Liver (tissue), 3 donors: ENCODE measurements around the gene ZNF558.

Experiments used
- GABPA ChIP-seq, 2 donors: IDR thresholded peaks in 1 of 2; conservative IDR thresholded peaks in 1 of 2; 2 replicates each; pipeline ENCODE4 v1.6.1; 2016; ENCODE audit warnings: antibody characterized with exemption in 2 of 2, mild to moderate bottlenecking in 1 of 2, moderate library complexity in 1 of 2
- HNF4A ChIP-seq, 2 donors: conservative IDR thresholded peaks; 2 replicates each; pipeline ENCODE4 v1.6.1; 2016; ENCODE audit warnings: antibody characterized with exemption in 2 of 2, mild to moderate bottlenecking in 2 of 2
- JUND ChIP-seq, 2 donors: IDR thresholded peaks; 2 replicates each; pipeline ENCODE4 v1.6.1; 2016; ENCODE audit warnings: antibody characterized with exemption in 2 of 2
- RAD21 ChIP-seq, 2 donors: IDR thresholded peaks; 2 replicates each; pipeline ENCODE4 v1.6.1; 2016; ENCODE audit warnings: antibody characterized with exemption in 2 of 2, mild to moderate bottlenecking in 2 of 2
- REST ChIP-seq: IDR thresholded peaks from 2 replicates; pipeline ENCODE4 v1.6.1; 2016; ENCODE audit warnings: antibody characterized with exemption, mild to moderate bottlenecking
- RXRA ChIP-seq, 2 donors: IDR thresholded peaks; 2 replicates each; pipeline ENCODE4 v1.6.1; 2017 to 2018; ENCODE audit warnings: antibody characterized with exemption in 2 of 2, mild to moderate bottlenecking in 1 of 2
- SP1 ChIP-seq: IDR thresholded peaks from 2 replicates; pipeline ENCODE4 v1.6.1; 2018; ENCODE audit warnings: antibody characterized with exemption, mild to moderate bottlenecking
- YY1 ChIP-seq: IDR thresholded peaks from 2 replicates; pipeline ENCODE4 v1.6.1; 2016; ENCODE audit warnings: antibody characterized with exemption, mild to moderate bottlenecking
- ZBTB33 ChIP-seq: IDR thresholded peaks from 2 replicates; pipeline ENCODE4 v1.6.1; 2016; ENCODE audit warnings: antibody characterized with exemption
- TF ChIP-seq, protein P1 (sequence below): fragments of 150-350 bp; IDR thresholded peaks from 2 replicates; pipeline ENCODE4 v1.5.1; 2017; ENCODE audit warnings: improper control_type of control experiment, low read depth, low read length; ENCODE audit not compliant: missing input control
- TF ChIP-seq, protein P2 (sequence below): IDR thresholded peaks from 2 replicates; pipeline ENCODE4 v1.6.1; 2016; ENCODE audit warnings: antibody characterized with exemption
- TF ChIP-seq, protein P3 (sequence below): IDR thresholded peaks from 2 replicates; pipeline ENCODE4 v1.6.1; 2016; ENCODE audit warnings: antibody characterized with exemption
- donor health status: healthy.
- donor health status: healthy.

GRCh38 chr19:8840708-8841107, 8.6 kb upstream of the ZNF558 start:
- TF ChIP-seq, protein P1, sequence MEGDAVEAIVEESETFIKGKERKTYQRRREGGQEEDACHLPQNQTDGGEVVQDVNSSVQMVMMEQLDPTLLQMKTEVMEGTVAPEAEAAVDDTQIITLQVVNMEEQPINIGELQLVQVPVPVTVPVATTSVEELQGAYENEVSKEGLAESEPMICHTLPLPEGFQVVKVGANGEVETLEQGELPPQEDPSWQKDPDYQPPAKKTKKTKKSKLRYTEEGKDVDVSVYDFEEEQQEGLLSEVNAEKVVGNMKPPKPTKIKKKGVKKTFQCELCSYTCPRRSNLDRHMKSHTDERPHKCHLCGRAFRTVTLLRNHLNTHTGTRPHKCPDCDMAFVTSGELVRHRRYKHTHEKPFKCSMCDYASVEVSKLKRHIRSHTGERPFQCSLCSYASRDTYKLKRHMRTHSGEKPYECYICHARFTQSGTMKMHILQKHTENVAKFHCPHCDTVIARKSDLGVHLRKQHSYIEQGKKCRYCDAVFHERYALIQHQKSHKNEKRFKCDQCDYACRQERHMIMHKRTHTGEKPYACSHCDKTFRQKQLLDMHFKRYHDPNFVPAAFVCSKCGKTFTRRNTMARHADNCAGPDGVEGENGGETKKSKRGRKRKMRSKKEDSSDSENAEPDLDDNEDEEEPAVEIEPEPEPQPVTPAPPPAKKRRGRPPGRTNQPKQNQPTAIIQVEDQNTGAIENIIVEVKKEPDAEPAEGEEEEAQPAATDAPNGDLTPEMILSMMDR = no peak
- no peak for TF ChIP-seq JUND (IDR thresholded peaks at IDR 0.05)
- TF ChIP-seq HNF4A (conservative IDR thresholded peaks at IDR 0.05) = no peak
- TF ChIP-seq, protein P2, sequence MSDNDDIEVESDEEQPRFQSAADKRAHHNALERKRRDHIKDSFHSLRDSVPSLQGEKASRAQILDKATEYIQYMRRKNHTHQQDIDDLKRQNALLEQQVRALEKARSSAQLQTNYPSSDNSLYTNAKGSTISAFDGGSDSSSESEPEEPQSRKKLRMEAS = no peak
- TF ChIP-seq ZBTB33 = no peak
- no peak for TF ChIP-seq RXRA (IDR thresholded peaks at IDR 0.05)
- TF ChIP-seq YY1 = no peak
- TF ChIP-seq GABPA (IDR thresholded peaks at IDR 0.05 in 1 of 2, conservative IDR thresholded peaks at IDR 0.05 in 1 of 2) = no peak
- no peak for TF ChIP-seq RAD21 (IDR thresholded peaks at IDR 0.05)
- no peak for TF ChIP-seq REST
- TF ChIP-seq, protein P3, sequence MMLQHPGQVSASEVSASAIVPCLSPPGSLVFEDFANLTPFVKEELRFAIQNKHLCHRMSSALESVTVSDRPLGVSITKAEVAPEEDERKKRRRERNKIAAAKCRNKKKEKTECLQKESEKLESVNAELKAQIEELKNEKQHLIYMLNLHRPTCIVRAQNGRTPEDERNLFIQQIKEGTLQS = no peak
- TF ChIP-seq SP1 = no peak
